ENCODE data around the gene ADAMTS2.

Gene ADAMTS2

DNA sequence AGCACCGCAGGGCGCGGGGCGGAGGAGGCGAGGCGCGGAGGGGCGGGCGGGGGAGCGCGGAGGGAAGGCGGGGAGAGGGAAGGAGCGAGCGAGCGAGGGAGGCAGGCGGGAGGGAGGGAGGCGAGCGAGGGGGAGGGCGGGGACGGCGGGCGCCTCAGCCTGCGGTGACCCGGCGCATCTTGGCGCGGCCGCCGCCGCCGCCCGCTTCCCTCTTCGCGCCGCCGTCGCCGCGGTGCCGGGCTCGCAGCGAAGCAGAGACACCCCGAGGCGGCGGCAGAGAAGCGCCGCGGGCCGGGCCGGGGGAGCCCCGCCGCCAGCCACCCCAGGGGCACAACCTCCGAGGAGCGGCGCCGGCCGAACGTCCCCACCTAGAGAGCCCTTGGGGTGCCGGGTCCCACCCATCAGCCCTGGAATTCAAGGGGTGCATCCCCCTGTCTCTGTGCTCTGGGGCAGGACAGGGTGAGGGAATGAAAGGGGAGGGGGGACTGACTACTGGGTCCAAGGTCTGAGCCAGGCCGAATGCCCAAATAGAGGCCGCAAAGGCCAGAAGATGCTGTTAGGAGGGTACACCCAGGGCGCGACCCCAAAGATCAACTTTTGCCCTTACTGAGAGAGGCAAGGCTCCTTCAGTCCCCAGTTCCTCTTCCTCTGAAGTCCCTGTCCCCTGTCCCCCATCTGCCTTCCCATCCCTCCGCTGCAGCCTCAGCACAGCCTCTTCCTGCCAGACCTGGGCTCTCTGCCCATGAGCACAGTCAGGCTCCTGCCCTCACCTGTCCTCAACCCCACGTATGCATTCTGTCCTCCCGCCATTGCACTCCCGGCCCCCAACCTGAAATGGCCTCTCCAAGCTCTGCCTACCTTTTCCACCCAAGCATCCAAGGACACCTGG is at the start of gene ADAMTS2:
TSS of gene ADAMTS2 (minus strand) at position 29 of the 889 bp plus-strand sequence. CDS start 133 bp downstream, outside the sequence.
- POLR2A ChIA-PET, result no interaction called here
- peak; percentile 59 for DNase-seq (ENCODE audit: extremely low spot score)
- TF ChIP-seq SUZ12 (IDR thresholded peaks at IDR 0.05) (no peak), HDGF (IDR thresholded peaks at IDR 0.05; ENCODE audit: borderline replicate concordance) (no peak), FOXK2 (IDR thresholded peaks at IDR 0.05) (no peak), CTBP1 (IDR thresholded peaks at IDR 0.05; ENCODE audit: borderline replicate concordance) (no peak), LEF1 (IDR thresholded peaks at IDR 0.05; ENCODE audit: borderline replicate concordance) (no peak), NFRKB (IDR thresholded peaks at IDR 0.05) (no peak), ARNT (IDR thresholded peaks at IDR 0.05) (no peak)
- TF ChIP-seq, protein P1, sequence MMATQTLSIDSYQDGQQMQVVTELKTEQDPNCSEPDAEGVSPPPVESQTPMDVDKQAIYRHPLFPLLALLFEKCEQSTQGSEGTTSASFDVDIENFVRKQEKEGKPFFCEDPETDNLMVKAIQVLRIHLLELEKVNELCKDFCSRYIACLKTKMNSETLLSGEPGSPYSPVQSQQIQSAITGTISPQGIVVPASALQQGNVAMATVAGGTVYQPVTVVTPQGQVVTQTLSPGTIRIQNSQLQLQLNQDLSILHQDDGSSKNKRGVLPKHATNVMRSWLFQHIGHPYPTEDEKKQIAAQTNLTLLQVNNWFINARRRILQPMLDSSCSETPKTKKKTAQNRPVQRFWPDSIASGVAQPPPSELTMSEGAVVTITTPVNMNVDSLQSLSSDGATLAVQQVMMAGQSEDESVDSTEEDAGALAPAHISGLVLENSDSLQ (IDR thresholded peaks at IDR 0.05), result no peak
- CTCF ChIA-PET, result no interaction called here

DNA sequence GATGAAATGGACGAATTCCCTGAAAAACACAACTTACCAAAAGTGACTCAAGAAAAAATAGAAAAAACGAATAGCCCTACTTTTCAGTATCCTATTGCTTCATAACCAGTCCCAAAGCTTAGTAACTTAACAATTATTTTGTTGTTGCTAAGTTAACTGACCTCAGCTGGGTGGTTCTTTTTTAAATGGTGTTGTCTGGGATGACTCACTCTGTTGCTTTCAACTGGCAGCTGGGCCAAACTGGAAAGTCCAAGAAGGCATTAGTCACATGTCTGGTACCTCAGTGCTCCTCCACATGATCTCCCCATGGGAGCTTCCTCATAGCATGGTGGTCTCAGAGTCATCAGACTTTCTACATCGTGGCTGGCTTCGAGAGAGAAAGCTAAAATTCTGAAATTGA is 47.8 kb upstream of the ADAMTS2 start:
- ChIA-PET CTCF (interaction anchor here (0.6 kb wide), 1 partner anchor 378 kb away, joined by 3 read pairs; no protein-coding TSS in a partner anchor), POLR2A (no interaction called here)
- DNase-seq (ENCODE audit: extremely low spot score), result no peak
- TF ChIP-seq HDGF (IDR thresholded peaks at IDR 0.05; ENCODE audit: borderline replicate concordance) (no peak), ZNF384 (IDR thresholded peaks at IDR 0.05) (no peak), FOXK2 (IDR thresholded peaks at IDR 0.05) (no peak), CTBP1 (IDR thresholded peaks at IDR 0.05; ENCODE audit: borderline replicate concordance) (no peak), FOXA1 (IDR thresholded peaks at IDR 0.05) (no peak), SUZ12 (IDR thresholded peaks at IDR 0.05) (no peak), ARNT (IDR thresholded peaks at IDR 0.05) (no peak), TARDBP (IDR thresholded peaks at IDR 0.05) (no peak), SP1 (IDR thresholded peaks at IDR 0.05) (no peak), FOXM1 (IDR thresholded peaks at IDR 0.05; ENCODE audit: borderline replicate concordance) (no peak), BHLHE40 (IDR thresholded peaks at IDR 0.05; ENCODE audit: borderline replicate concordance) (no peak), L3MBTL2 (conservative IDR thresholded peaks at IDR 0.05) (no peak), NFRKB (IDR thresholded peaks at IDR 0.05) (no peak), ELF4 (IDR thresholded peaks at IDR 0.05) (no peak), LEF1 (IDR thresholded peaks at IDR 0.05; ENCODE audit: borderline replicate concordance) (no peak)
- TF ChIP-seq, protein P1 (IDR thresholded peaks at IDR 0.05), result no peak

DNA sequence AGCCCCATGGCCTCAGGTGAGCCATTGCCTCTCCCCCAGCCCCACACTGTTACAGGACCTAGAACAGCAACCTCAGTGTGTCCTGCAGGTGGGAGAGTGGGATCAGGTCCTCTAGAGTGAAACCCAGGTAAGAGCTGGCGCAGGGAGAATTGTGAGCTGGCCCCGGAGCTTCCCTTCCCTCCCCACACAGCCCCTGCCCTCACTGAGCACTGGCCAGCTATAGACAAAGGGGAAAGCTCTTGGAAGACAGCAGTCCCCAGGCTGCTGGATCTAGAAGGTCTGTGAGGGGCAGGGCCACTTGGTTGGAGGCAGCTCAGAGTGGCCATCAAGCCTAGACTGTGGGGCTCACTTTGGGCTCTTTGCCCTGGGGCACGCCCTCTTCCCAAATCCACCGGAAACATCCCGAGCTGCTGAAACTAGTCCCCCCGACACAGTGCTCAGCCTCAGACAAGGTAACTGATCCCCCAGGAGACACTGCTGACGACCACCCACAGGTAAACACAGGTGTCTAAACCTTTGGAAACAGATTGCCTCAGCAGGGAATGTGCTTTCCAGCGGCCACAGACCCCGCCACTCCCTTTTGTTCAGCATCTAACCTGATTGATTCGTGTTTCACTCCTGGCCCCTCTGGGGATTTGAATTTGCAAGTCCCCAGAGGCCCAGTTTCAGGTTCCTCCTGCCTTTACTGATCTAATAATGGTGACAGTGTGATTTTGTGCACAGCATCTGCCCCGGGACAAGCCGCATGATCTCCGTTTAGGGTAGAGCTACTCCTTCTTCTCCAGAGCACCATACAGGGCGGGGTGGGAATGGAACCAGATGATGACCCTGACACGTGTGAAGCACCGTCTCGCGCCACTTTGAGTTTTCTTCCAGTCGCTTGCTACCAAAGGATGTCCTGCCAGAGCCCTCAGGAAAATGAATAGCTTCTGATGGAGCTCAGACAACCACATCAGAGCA is 42.2 kb upstream of the ADAMTS2 start:
- TF ChIP-seq SUZ12 (IDR thresholded peaks at IDR 0.05), result no peak
- no peak for TF ChIP-seq SP1 (IDR thresholded peaks at IDR 0.05)
- TF ChIP-seq FOXA1 (IDR thresholded peaks at IDR 0.05), result no peak
- TF ChIP-seq HDGF (IDR thresholded peaks at IDR 0.05; ENCODE audit: borderline replicate concordance), result no peak
- TF ChIP-seq ARNT (IDR thresholded peaks at IDR 0.05), result no peak
- TF ChIP-seq, protein P1 (IDR thresholded peaks at IDR 0.05), result no peak
- TF ChIP-seq L3MBTL2 (conservative IDR thresholded peaks at IDR 0.05), result no peak
- no peak for TF ChIP-seq FOXM1 (IDR thresholded peaks at IDR 0.05; ENCODE audit: borderline replicate concordance)
- no peak for DNase-seq (ENCODE audit: extremely low spot score)
- ChIA-PET CTCF (no interaction called here), POLR2A (interaction anchor here (1.0 kb wide), 1 partner anchor 10 kb away, joined by 4 read pairs; no protein-coding TSS in a partner anchor)

DNA sequence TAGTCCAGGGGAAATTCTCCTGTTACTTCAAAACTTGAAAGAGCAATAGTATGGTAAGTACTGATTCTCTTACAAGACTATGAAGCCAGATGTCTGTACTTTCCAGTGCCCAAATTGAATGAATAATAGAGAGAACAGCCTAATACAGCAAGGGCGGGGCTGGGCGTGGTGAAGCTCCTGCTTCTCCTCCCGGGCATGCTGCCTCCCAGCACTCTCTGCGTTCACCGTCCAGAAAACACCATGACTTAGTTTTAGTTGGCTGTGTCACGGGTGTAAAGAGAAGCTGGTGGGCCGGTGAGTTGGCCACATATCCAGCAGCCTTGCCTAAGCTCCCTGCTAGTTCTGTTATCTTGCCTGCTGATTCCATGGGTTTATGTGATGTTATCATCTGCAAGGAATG is 40.7 kb upstream of the ADAMTS2 start:
- TF ChIP-seq SUZ12 (IDR thresholded peaks at IDR 0.05), result no peak
- TF ChIP-seq ZNF384 (IDR thresholded peaks at IDR 0.05), result no peak
- TF ChIP-seq SP1 (IDR thresholded peaks at IDR 0.05), result no peak
- TF ChIP-seq ARNT (IDR thresholded peaks at IDR 0.05), result no peak
- no peak for TF ChIP-seq CTBP1 (IDR thresholded peaks at IDR 0.05; ENCODE audit: borderline replicate concordance)
- TF ChIP-seq HDGF (IDR thresholded peaks at IDR 0.05; ENCODE audit: borderline replicate concordance), result no peak
- TF ChIP-seq BHLHE40 (IDR thresholded peaks at IDR 0.05; ENCODE audit: borderline replicate concordance), result no peak
- TF ChIP-seq NFRKB (IDR thresholded peaks at IDR 0.05), result no peak
- no peak for TF ChIP-seq LEF1 (IDR thresholded peaks at IDR 0.05; ENCODE audit: borderline replicate concordance)
- no peak for TF ChIP-seq TARDBP (IDR thresholded peaks at IDR 0.05)
- POLR2A ChIA-PET, result no interaction called here
- DNase-seq (ENCODE audit: extremely low spot score), result no peak
- CTCF ChIA-PET, result no interaction called here

DNA sequence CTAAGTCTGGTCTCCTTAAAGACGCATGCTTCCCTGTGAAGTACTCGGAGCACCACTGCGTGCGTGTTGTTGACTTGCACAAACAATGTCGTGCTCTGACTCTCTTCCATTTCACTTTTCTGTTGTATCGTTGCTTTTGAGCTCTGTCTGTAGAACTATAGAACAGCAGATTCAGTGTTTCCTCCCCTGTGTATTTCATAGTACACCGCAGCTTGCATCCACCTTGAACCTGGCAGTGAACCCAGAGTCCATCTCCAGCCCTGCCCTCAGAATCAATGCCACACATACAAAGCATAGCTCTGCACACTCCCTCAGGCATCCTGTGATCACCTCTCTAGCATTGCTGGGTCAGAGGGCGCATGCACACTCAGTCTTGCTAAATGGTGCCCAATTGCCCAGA is 37.2 kb upstream of the ADAMTS2 start:
- ChIA-PET POLR2A (no interaction called here), CTCF (no interaction called here)
- TF ChIP-seq, protein P1 (IDR thresholded peaks at IDR 0.05), result no peak
- TF ChIP-seq ELF4 (IDR thresholded peaks at IDR 0.05) (no peak), SP1 (IDR thresholded peaks at IDR 0.05) (no peak), LEF1 (IDR thresholded peaks at IDR 0.05; ENCODE audit: borderline replicate concordance) (no peak), SUZ12 (IDR thresholded peaks at IDR 0.05) (no peak), FOXK2 (IDR thresholded peaks at IDR 0.05) (no peak), FOXM1 (IDR thresholded peaks at IDR 0.05; ENCODE audit: borderline replicate concordance) (no peak)
- no peak for DNase-seq (ENCODE audit: extremely low spot score)
